H1 (cell line): Measurements from ENCODE around the gene RYR3. TPM values are rescaled to one million over a fixed set of nuclear protein-coding genes. Genes with fewer than 3 reads are reported as not detected.

Experiments used
- CTCF ChIA-PET: fragments of 300-600 bp; sonication (Branson Sonifier 250); formaldehyde crosslinking; loops from one replicate; lab custom pipeline; 2021; ENCODE audit not compliant: partially characterized antibody; lab: Charles Lee
- POLR2A ChIA-PET: fragments of 300-600 bp; sonication (Branson Sonifier 250); formaldehyde crosslinking; loops from one replicate; lab custom pipeline; 2021; ENCODE audit warnings: inconsistent platforms; ENCODE audit not compliant: partially characterized antibody; lab: Charles Lee
- DNase-seq, 2 experiments: peaks; one replicate each; pipeline versions ENCODE4 v3.0.0 to v3.0.0-alpha.2; 2010 to 2022; ENCODE audit warnings: low spot score in 2 of 2, low read depth in 1 of 2, mixed read lengths in 1 of 2
- FAIRE-seq: peaks from 2 replicates; lab custom pipeline; 2011; peaks lifted over from hg19 to GRCh38; lab: Jason Lieb, UNC
- H2AFZ ChIP-seq: 2 replicates; pipeline ENCODE4 v1.8.1; 2012; ENCODE audit warnings: low read length, inconsistent platforms
- H2AK5ac ChIP-seq: 2 replicates; pipeline ENCODE4 v1.6.1; 2013; ENCODE audit warnings: low read depth, low read length
- H2BK120ac ChIP-seq: replicated peaks from 2 replicates; pipeline ENCODE3; 2013; ENCODE audit warnings: low read depth, low read length, inconsistent platforms
- H2BK12ac ChIP-seq: 2 replicates; pipeline ENCODE4 v1.6.1; 2013; ENCODE audit warnings: low read depth, low read length
- H2BK15ac ChIP-seq: 2 replicates; pipeline ENCODE4 v1.6.1; 2013; ENCODE audit warnings: low read length
- H2BK20ac ChIP-seq: 2 replicates; pipeline ENCODE4 v1.6.1; 2013; ENCODE audit warnings: low read length
- H2BK5ac ChIP-seq: 2 replicates; pipeline ENCODE4 v1.6.1; 2013; ENCODE audit warnings: low read depth, low read length
- H3K14ac ChIP-seq: 2 replicates; pipeline ENCODE4 v1.6.1; 2013; ENCODE audit warnings: inconsistent platforms; ENCODE audit not compliant: insufficient read length
- H3K18ac ChIP-seq: 2 replicates; pipeline ENCODE4 v1.6.1; 2013; ENCODE audit warnings: low read length; ENCODE audit errors: extremely low read depth
- H3K23ac ChIP-seq: 2 replicates; pipeline ENCODE4 v1.6.1; 2013; ENCODE audit warnings: inconsistent platforms; ENCODE audit not compliant: insufficient read length
- H3K23me2 ChIP-seq: 2 replicates; pipeline ENCODE4 v1.6.1; 2013; ENCODE audit warnings: low read depth, low read length
- H3K27ac ChIP-seq: 2 replicates; pipeline ENCODE4 v1.6.1; 2011; ENCODE audit warnings: low read depth, low read length, inconsistent platforms
- H3K27me3 ChIP-seq, 4 experiments: replicated peaks in 1 of 4; 1 replicate in 1 of 4; 2 replicates in 3 of 4; pipeline versions ENCODE4 v1.6.1 to v1.8.1; 2011 to 2013; ENCODE audit warnings: low read length in 3 of 4, mild to moderate bottlenecking in 3 of 4, inconsistent platforms in 2 of 4, mixed read lengths in 2 of 4, moderate library complexity in 1 of 4; ENCODE audit not compliant: control insufficient read depth in 3 of 4, insufficient read depth in 3 of 4; ENCODE audit errors: extremely low read depth in 1 of 4
- H3K36me3 ChIP-seq, 4 experiments: 2 replicates each; pipeline versions ENCODE4 v1.6.1 to v1.8.1; 2011 to 2013; ENCODE audit warnings: mild to moderate bottlenecking in 4 of 4, low read length in 3 of 4, moderate library complexity in 2 of 4, control low read depth in 1 of 4, inconsistent platforms in 1 of 4; ENCODE audit not compliant: insufficient read depth in 4 of 4, control insufficient read depth in 2 of 4
- H3K4ac ChIP-seq: replicated peaks from 2 replicates; pipeline ENCODE3; 2013; ENCODE audit warnings: low read length, low read depth, mixed read lengths, inconsistent platforms; ENCODE audit not compliant: insufficient read length
- H3K4me1 ChIP-seq, 4 experiments: replicated peaks in 1 of 4; 1 replicate in 1 of 4; 2 replicates in 3 of 4; pipeline versions ENCODE4 v1.6.1 to v1.8.1; 2011 to 2013; ENCODE audit warnings: low read length in 3 of 4, inconsistent platforms in 2 of 4, mixed read lengths in 1 of 4; ENCODE audit not compliant: insufficient read depth in 4 of 4, control insufficient read depth in 3 of 4
- H3K4me2 ChIP-seq, 2 experiments: 2 replicates each; pipeline versions ENCODE4 v1.6.1 to v1.8.1; 2011 to 2013; ENCODE audit warnings: low read depth in 2 of 2, low read length in 2 of 2, control low read depth in 1 of 2, inconsistent platforms in 1 of 2, mild to moderate bottlenecking in 1 of 2; ENCODE audit not compliant: insufficient read depth in 1 of 2
- H3K4me3 ChIP-seq, 4 experiments: fragments of 200-600, 300-600 bp in 1 of 4; sonication (generic), shearing (Covaris generic), sonication (Bioruptor Twin) in 1 of 4; 2 replicates each; pipeline versions ENCODE4 v1.5.1 to v1.8.1; 2011 to 2016; ENCODE audit warnings: low read length in 4 of 4, low read depth in 3 of 4, control low read depth in 2 of 4, inconsistent platforms in 2 of 4, mild to moderate bottlenecking in 2 of 4, mixed read lengths in 1 of 4, moderate library complexity in 1 of 4; ENCODE audit not compliant: insufficient read depth in 2 of 4; ENCODE audit errors: extremely low read depth in 1 of 4
- H3K56ac ChIP-seq: replicated peaks from 2 replicates; pipeline ENCODE3; 2013; ENCODE audit warnings: low read depth, mild to moderate bottlenecking, mixed read lengths, low read length, inconsistent platforms; ENCODE audit not compliant: insufficient read length
- H3K79me1 ChIP-seq: 2 replicates; pipeline ENCODE4 v1.6.1; 2013; ENCODE audit warnings: low read depth, low read length, control low read depth
- H3K79me2 ChIP-seq, 2 experiments: 2 replicates each; pipeline versions ENCODE4 v1.6.1 to v1.8.1; 2012 to 2013; ENCODE audit warnings: low read length in 2 of 2, mild to moderate bottlenecking in 2 of 2, inconsistent platforms in 1 of 2; ENCODE audit not compliant: insufficient read depth in 2 of 2, control insufficient read depth in 1 of 2
- H3K9ac ChIP-seq, 4 experiments: replicated peaks in 1 of 4; 1 replicate in 1 of 4; 2 replicates in 3 of 4; pipeline versions ENCODE4 v1.6.1 to v1.8.1; 2011 to 2013; ENCODE audit warnings: low read depth in 3 of 4, low read length in 3 of 4, control low read depth in 2 of 4, mild to moderate bottlenecking in 2 of 4, moderate library complexity in 2 of 4, inconsistent platforms in 1 of 4; ENCODE audit errors: extremely low read depth in 1 of 4
- H3K9me3 ChIP-seq, 2 experiments: 2 replicates each; pipeline versions ENCODE4 v1.6.1 to v1.8.1; 2012 to 2013; ENCODE audit warnings: mild to moderate bottlenecking in 2 of 2, moderate library complexity in 2 of 2, control low read depth in 1 of 2, inconsistent platforms in 1 of 2, low read depth in 1 of 2, low read length in 1 of 2, mixed read lengths in 1 of 2; ENCODE audit not compliant: insufficient read depth in 2 of 2
- H4K20me1 ChIP-seq, 2 experiments: replicated peaks in 1 of 2; 2 replicates each; pipeline versions ENCODE3 to v1.8.1; 2011 to 2013; ENCODE audit warnings: inconsistent platforms in 2 of 2, low read length in 2 of 2, mild to moderate bottlenecking in 1 of 2; ENCODE audit not compliant: insufficient read depth in 2 of 2, control insufficient read depth in 1 of 2
- H4K5ac ChIP-seq: 2 replicates; pipeline ENCODE4 v1.6.1; 2013; ENCODE audit warnings: low read length, low read depth, mixed read lengths, inconsistent platforms; ENCODE audit not compliant: insufficient read length
- H4K8ac ChIP-seq: 2 replicates; pipeline ENCODE4 v1.8.0; 2013; ENCODE audit warnings: mild to moderate bottlenecking, moderate library complexity, low read length, inconsistent platforms; ENCODE audit not compliant: insufficient read depth; ENCODE audit errors: extremely low read depth
- H4K91ac ChIP-seq: replicated peaks from 2 replicates; pipeline ENCODE3; 2013; ENCODE audit warnings: low read length, mixed read lengths, inconsistent platforms; ENCODE audit not compliant: insufficient read length
- ASH2L ChIP-seq: fragments of 200-600, 300-600 bp; sonication (generic); IDR thresholded peaks from one replicate; pipeline ENCODE4 v1.7.1; 2017; ENCODE audit warnings: low read length
- BCL11A ChIP-seq, 2 experiments: IDR thresholded peaks; one replicate each; pipeline ENCODE4 v1.6.1; 2011; ENCODE audit warnings: low read depth in 2 of 2, low read length in 2 of 2, mild to moderate bottlenecking in 2 of 2
- CEBPB ChIP-seq: IDR thresholded peaks from 2 replicates; pipeline ENCODE4 v1.6.1; 2012; ENCODE audit warnings: low read depth, low read length
- CTBP2 ChIP-seq: IDR thresholded peaks from 2 replicates; pipeline ENCODE4 v1.7.0; 2011; ENCODE audit warnings: borderline replicate concordance, mild to moderate bottlenecking, moderate library complexity, mixed read lengths, low read length; ENCODE audit not compliant: insufficient read depth, insufficient read length
- EP300 ChIP-seq, 2 experiments: IDR thresholded peaks; 1 replicate in 1 of 2; 2 replicates in 1 of 2; pipeline ENCODE4 v1.6.1; 2011 to 2012; ENCODE audit warnings: low read depth in 2 of 2, low read length in 2 of 2, mild to moderate bottlenecking in 2 of 2, borderline replicate concordance in 1 of 2, inconsistent platforms in 1 of 2, moderate library complexity in 1 of 2
- GABPA ChIP-seq: IDR thresholded peaks from 2 replicates; pipeline ENCODE4 v1.6.1; 2011; ENCODE audit warnings: mild to moderate bottlenecking, low read length, moderate library complexity, borderline replicate concordance; ENCODE audit not compliant: insufficient read depth
- JUND ChIP-seq: IDR thresholded peaks from 2 replicates; pipeline ENCODE4 v1.6.1; 2011; ENCODE audit warnings: mild to moderate bottlenecking, improper control_type of control experiment, low read length
- MAFK ChIP-seq: IDR thresholded peaks from 2 replicates; pipeline ENCODE4 v1.6.1; 2012; ENCODE audit warnings: low read depth, mild to moderate bottlenecking, improper control_type of control experiment, low read length
- PHF8 ChIP-seq: fragments of 200-600 bp; sonication (generic); conservative IDR thresholded peaks from 2 replicates; pipeline ENCODE4 v1.7.1; 2012; ENCODE audit warnings: low read depth, mild to moderate bottlenecking, inconsistent platforms, low read length, moderate library complexity
- POLR2A ChIP-seq, 2 experiments: IDR thresholded peaks; 1 replicate in 1 of 2; 2 replicates in 1 of 2; pipeline ENCODE4 v1.6.1; 2011; ENCODE audit warnings: low read depth in 2 of 2, low read length in 2 of 2, mild to moderate bottlenecking in 2 of 2; ENCODE audit errors: control extremely low read depth in 1 of 2
- POU5F1 ChIP-seq: IDR thresholded peaks from 2 replicates; pipeline ENCODE4 v1.6.1; 2011; ENCODE audit warnings: low read depth, mild to moderate bottlenecking, low read length, moderate library complexity
- SIRT6 ChIP-seq: IDR thresholded peaks from one replicate; pipeline ENCODE4 v1.7.1; 2012; ENCODE audit warnings: low read length, inconsistent platforms
- SP2 ChIP-seq: IDR thresholded peaks from 2 replicates; pipeline ENCODE4 v1.6.1; 2012; ENCODE audit warnings: mild to moderate bottlenecking, low read length, inconsistent platforms
- TCF12 ChIP-seq: IDR thresholded peaks from 2 replicates; pipeline ENCODE4 v1.6.1; 2011; ENCODE audit warnings: low read depth, mild to moderate bottlenecking, low read length
- YY1 ChIP-seq: IDR thresholded peaks from 2 replicates; pipeline ENCODE4 v1.6.1; 2011; ENCODE audit warnings: low read depth, mild to moderate bottlenecking, low read length
- WGBS, 2 experiments: shearing (Covaris generic) in 1 of 2; methylation state at CpG; one replicate each; pipeline versions ENCODE4 v1.1.6 to v1.1.7; 2013 to 2015; ENCODE audit warnings: low lambda C conversion rate in 2 of 2, mixed read lengths in 2 of 2, inconsistent platforms in 1 of 2, low coverage in 1 of 2, missing lambda C conversion rate in 1 of 2; ENCODE audit not compliant: insufficient replicate concordance in 2 of 2, insufficient coverage in 1 of 2, insufficient read length in 1 of 2; ENCODE audit errors: extremely low coverage in 1 of 2, missing lambda C conversion rate in 1 of 2; 5-methylcytosine and 5-hydroxymethylcytosine counted together
- polyA plus RNA-seq, 7 experiments: library from polyadenylated mRNA; depleted of rRNA in 3 of 7; stranded (reverse) in 5 of 7; unstranded in 2 of 7; fragments of >200 nt in 5 of 7; fragments of 200-250 nt in 2 of 7; gene quantifications; 1 replicate in 5 of 7; 2 replicates in 1 of 7; 4 replicates in 1 of 7; pipeline versions ENCODE4 v1.2.1 to v1.2.3, GENCODE V29; 2011 to 2013; ENCODE audit warnings: missing spikeins in 2 of 7, mixed read lengths in 2 of 7
- total RNA-seq: library from RNA; stranded (reverse); fragmentation: NEBNext Ultra II Directional; extraction: Animal tissue kit (Norgen Biotek cat#: 25700); gene quantifications from 2 replicates; pipeline ENCODE4 v1.2.1, GENCODE V29; 2021
- TF ChIP-seq, protein P1 (sequence below): IDR thresholded peaks from 2 replicates; pipeline ENCODE4 v1.6.1; 2012; ENCODE audit warnings: inconsistent platforms

Gene RYR3
- total and polyA plus RNA-seq, 2 of the 8 experiments (the other 6 are each of a cell fraction or from before 2014, with no cell fraction given), result 0.33 to 3.4 TPM

DNA sequence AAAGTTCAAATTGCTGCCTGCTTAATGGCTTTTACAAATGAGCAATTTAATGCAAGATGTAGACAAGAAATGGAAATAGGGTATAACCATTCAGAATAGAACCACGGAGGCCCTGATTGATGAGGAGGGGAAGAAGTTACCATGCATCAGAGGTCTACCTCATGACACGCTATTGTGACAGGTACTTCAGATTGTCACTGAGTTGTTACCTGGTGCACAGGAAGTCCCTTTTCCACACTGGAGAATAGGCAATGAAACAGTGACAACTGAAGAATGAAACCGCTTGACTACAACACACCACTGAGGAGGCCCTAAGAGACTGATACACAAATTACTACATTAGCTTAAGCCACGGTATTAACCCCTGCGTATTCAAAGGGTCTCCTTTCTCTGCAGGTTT, 251.2 kb downstream of the RYR3 start:
- H3K14ac ChIP-seq, result no peak overlapping the region
- H2BK15ac ChIP-seq, result no peak overlapping the region
- no peak overlapping the region for H2AFZ ChIP-seq
- no peaks in the 10 kb centered on the region for H3K9me3 ChIP-seq
- no peaks in the 10 kb centered on the region for H4K20me1 ChIP-seq
- 89% methylated on average over 5 of the region's 5 CpGs; no CpG with 5 or more reads in 1 of the 2 experiments for WGBS, 2 experiments
- no peaks in the 10 kb centered on the region for H3K27me3 ChIP-seq
- H3K4ac ChIP-seq, result no peak overlapping the region
- H3K27ac ChIP-seq, result no peak overlapping the region
- H4K8ac ChIP-seq, result no peak overlapping the region
- no peak overlapping the region for H2AK5ac ChIP-seq
- H3K23ac ChIP-seq, result no peak overlapping the region
- no peak overlapping the region for H2BK5ac ChIP-seq
- no peak overlapping the region for H3K4me3 ChIP-seq
- TF ChIP-seq ASH2L (no peak), POU5F1 (no peak), TCF12 (no peak), EP300 (IDR thresholded peaks at IDR 0.05; ENCODE audit: borderline replicate concordance in 1 of 2, low read depth in 2 of 2, low read length in 2 of 2) (no peak), SIRT6 (no peak), CEBPB (no peak), POLR2A (IDR thresholded peaks at IDR 0.05; ENCODE audit: control extremely low read depth in 1 of 2, low read depth in 2 of 2, low read length in 2 of 2) (no peak), PHF8 (no peak), BCL11A (IDR thresholded peaks at IDR 0.05; ENCODE audit: low read depth in 2 of 2, low read length in 2 of 2) (no peak), JUND (no peak), GABPA (no peak), CTBP2 (no peak), SP2 (no peak), MAFK (no peak), YY1 (no peak)
- TF ChIP-seq, protein P1, sequence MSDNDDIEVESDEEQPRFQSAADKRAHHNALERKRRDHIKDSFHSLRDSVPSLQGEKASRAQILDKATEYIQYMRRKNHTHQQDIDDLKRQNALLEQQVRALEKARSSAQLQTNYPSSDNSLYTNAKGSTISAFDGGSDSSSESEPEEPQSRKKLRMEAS, result no peak
- H2BK120ac ChIP-seq, result no peak overlapping the region
- H3K4me2 ChIP-seq, result no peak overlapping the region
- no peak overlapping the region for H4K5ac ChIP-seq
- FAIRE-seq (no peak), DNase-seq (no peak)
- no peak overlapping the region for H3K56ac ChIP-seq
- no peaks in the 10 kb centered on the region for H3K79me2 ChIP-seq
- H3K9ac ChIP-seq, result no peak overlapping the region
- H4K91ac ChIP-seq, result no peak overlapping the region
- no peaks in the 10 kb centered on the region for H3K36me3 ChIP-seq
- ChIA-PET POLR2A (no interaction called here), CTCF (interaction anchor here (1.5 kb wide), 1 partner anchor 138 kb away, joined by 4 read pairs; no protein-coding TSS in a partner anchor)
- H3K79me1 ChIP-seq, result no peaks in the 10 kb centered on the region
- no peak overlapping the region for H2BK20ac ChIP-seq
- peaks cover 5 to 13% (median 10%) of the 10 kb centered on the region in 4 experiments; a peak in 6 of 7 replicates for H3K4me1 ChIP-seq
- no peak overlapping the region for H2BK12ac ChIP-seq
- H3K23me2 ChIP-seq, result no peaks in the 10 kb centered on the region
- H3K18ac ChIP-seq, result no peak overlapping the region
